Measurements from ENCODE around the gene RFNG. TPM values are rescaled to one million over a fixed set of nuclear protein-coding genes. Genes with fewer than 3 reads are reported as not detected.

Gene RFNG
- total and polyA plus RNA-seq, 10 of the 15 experiments (the other 5 are each of a cell fraction or from before 2014, with no cell fraction given): 0.10 to 19.6 (median 6.2) TPM

GRCh38 chr17:82030470-82031302 lies 20.9 kb downstream of the RFNG start (continued):
- TF ChIP-seq ATF2 (IDR thresholded peaks at IDR 0.05; ENCODE audit: low read length) (no peak), JUND (IDR thresholded peaks at IDR 0.05; ENCODE audit: low read depth, low read length) (no peak), LARP7 (IDR thresholded peaks at IDR 0.05) (peak; percentile 44; the same call in 1 of the 2 replicates), EZH2 (IDR thresholded peaks at IDR 0.05; ENCODE audit: borderline replicate concordance, control insufficient read depth, low read depth, low read length) (no peak), ZNF207 (IDR thresholded peaks at IDR 0.05; ENCODE audit: borderline replicate concordance) (no peak), SPI1 (IDR thresholded peaks at IDR 0.05; ENCODE audit: borderline replicate concordance, insufficient read depth, low read depth, low read length) (no peak), ETV6 (conservative IDR thresholded peaks at IDR 0.05 in 1 of 2, IDR thresholded peaks at IDR 0.05 in 1 of 2; ENCODE audit: borderline replicate concordance in 1 of 2, low read depth in 1 of 2) (no peak), ZNF24 (IDR thresholded peaks at IDR 0.05) (no peak), NR2C2 (IDR thresholded peaks at IDR 0.05; ENCODE audit: borderline replicate concordance, control insufficient read depth, insufficient read length, low read depth) (no peak), IRF3 (IDR thresholded peaks at IDR 0.05) (no peak), TARDBP (IDR thresholded peaks at IDR 0.05; ENCODE audit: borderline replicate concordance) (no peak), HDGF (IDR thresholded peaks at IDR 0.05) (no peak), POLR2A (IDR thresholded peaks at IDR 0.05; ENCODE audit: low read depth, low read length) (no peak), PAX5 (IDR thresholded peaks at IDR 0.05; ENCODE audit: borderline replicate concordance, low read depth, low read length) (no peak), ATF3 (IDR thresholded peaks at IDR 0.05; ENCODE audit: borderline replicate concordance, extremely low read depth, low read depth, low read length) (no peak), SMAD1 (IDR thresholded peaks at IDR 0.05; ENCODE audit: low read depth, partially characterized antibody) (no peak), RAD51 (IDR thresholded peaks at IDR 0.05) (no peak), ZNF274 (IDR thresholded peaks at IDR 0.05; ENCODE audit: insufficient read depth, insufficient read length) (no peak), JUNB (IDR thresholded peaks at IDR 0.05) (no peak), BCL3 (IDR thresholded peaks at IDR 0.05; ENCODE audit: borderline replicate concordance, insufficient read depth, low read depth, low read length, poor library complexity, severe bottlenecking) (no peak), MXI1 (IDR thresholded peaks at IDR 0.05; ENCODE audit: low read depth, low read length) (peak; percentile 41; the same call in 1 of the 2 replicates), REST (IDR thresholded peaks at IDR 0.05; ENCODE audit: low read depth, low read length) (no peak)
